Measurements from ENCODE around the gene GMDS. TPM values are rescaled to one million over a fixed set of nuclear protein-coding genes. Genes with fewer than 3 reads are reported as not detected.

GMDS gene
- total and polyA plus RNA-seq, 2 of the 4 experiments (the other 2 are of a cell fraction), result 7.3 to 21.9 TPM

DNA sequence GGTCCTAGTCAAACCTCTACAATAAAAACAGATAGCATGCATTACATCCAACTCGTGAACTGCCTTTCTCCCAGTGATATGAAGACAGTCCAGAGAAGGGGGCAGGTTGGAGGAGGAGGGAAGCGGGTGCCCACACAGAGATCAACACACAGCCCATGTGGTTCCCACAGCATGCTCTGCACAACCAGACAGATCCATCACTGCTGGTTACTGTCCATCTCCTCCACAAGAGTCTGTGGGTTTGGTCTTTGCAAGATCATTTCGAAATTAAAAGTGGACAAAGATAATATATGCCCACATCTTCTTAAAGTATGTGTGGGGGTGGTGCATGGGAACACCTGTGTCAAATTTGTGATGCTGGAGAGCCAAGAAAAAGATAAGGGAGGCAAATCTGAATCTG is 215.5 kb downstream of the GMDS start:
- Histone ChIP-seq H3K4me2 (ENCODE audit: low read depth, low read length) (no peak overlapping the region), H3K4me1 (ENCODE audit: control insufficient read depth, insufficient read depth, low read length) (peaks cover 4% of the 10 kb centered on the region; the same call in 1 of the 2 replicates), H2BK15ac (ENCODE audit: low read depth, low read length) (no peak overlapping the region; the same call in 2 of the 3 replicates), H4K91ac (ENCODE audit: insufficient read depth, low read depth, low read length) (no peak overlapping the region), H3K4ac (ENCODE audit: low read depth, low read length) (no peak overlapping the region), H2BK20ac (ENCODE audit: low read depth, low read length) (no peak overlapping the region), H2AK9ac (replicated peaks; ENCODE audit: low read depth, low read length, poor library complexity) (no peak overlapping the region), H3K9me1 (ENCODE audit: insufficient read depth, low read length) (peaks cover 5% of the 10 kb centered on the region; the same call in 1 of the 2 replicates), H3K27ac (ENCODE audit: insufficient read depth, low read length) (no peak overlapping the region), H2BK120ac (ENCODE audit: low read depth, low read length) (no peak overlapping the region), H4K5ac (ENCODE audit: low read depth, low read length) (no peak overlapping the region), H4K20me1 (ENCODE audit: insufficient read depth, low read length) (no peaks in the 10 kb centered on the region), H3K27me3 (ENCODE audit: control insufficient read depth, insufficient read depth, low read length) (no peaks in the 10 kb centered on the region), H2BK5ac (ENCODE audit: low read depth, low read length, poor library complexity, severe bottlenecking) (no peak overlapping the region), H3K79me1 (ENCODE audit: low read depth in 1 of 2, low read length in 2 of 2) (0 out of 4 replicates have a peak, but pooled peaks cover 0 to 2% of the 10 kb centered on the region in 2 experiments), H3K9me3 (ENCODE audit: control insufficient read depth, insufficient read depth, low read length) (no peaks in the 10 kb centered on the region), H3K36me3 (ENCODE audit: control insufficient read depth, insufficient read depth, low read length) (no peaks in the 10 kb centered on the region), H3K4me3 (ENCODE audit: insufficient read depth, low read depth, low read length) (no peak overlapping the region), H3K23ac (ENCODE audit: low read depth, low read length) (no peak overlapping the region), H3K9ac (ENCODE audit: low read depth, low read length) (no peak overlapping the region), H2AFZ (replicated peaks; ENCODE audit: low read length, poor library complexity) (no peak overlapping the region), H3K18ac (ENCODE audit: low read depth, low read length) (no peak overlapping the region), H3K56ac (ENCODE audit: extremely low read depth, insufficient read depth, low read length) (no peak overlapping the region), H3K14ac (replicated peaks; ENCODE audit: low read depth, low read length) (no peak overlapping the region), H4K8ac (ENCODE audit: low read depth in 2 of 2, low read length in 2 of 2) (no peak overlapping the region), H2AK5ac (ENCODE audit: low read depth, low read length) (no peak overlapping the region)
- dilution Hi-C loops (cut with HindIII; ENCODE audit: low sequenced_read_pairs, unreplicated experiment), result no loop called here
- no peak for DNase-seq
- ChIA-PET POLR2A (ENCODE audit: unreplicated experiment) (no interaction called here), CTCF (no interaction called here)
- BruUV-seq (replicated peaks), result no TSS peak
- no peak for TF ChIP-seq MAZ (IDR thresholded peaks at IDR 0.05; ENCODE audit: borderline replicate concordance, low read depth, low read length)
- TF ChIP-seq CEBPB (IDR thresholded peaks at IDR 0.05; ENCODE audit: low read depth, low read length), result no peak
- in situ Hi-C loops (cut with MboI; ENCODE audit: low sequenced_read_pairs), result no loop called here
- no peak for ATAC-seq (ENCODE audit: low read depth)
- intact Hi-C loops (cut with micrococcal nuclease), result loop anchor here (10.0 kb wide), 1 partner anchor 415 kb away; no protein-coding TSS in a partner anchor
- no CpG with 5 or more reads among the region's 3 CpGs for WGBS, 2 experiments (ENCODE audit: extremely low coverage in 2 of 2, insufficient read length in 1 of 2)
